ENCODE measurements around the gene COPE. TPM values are rescaled to one million over a fixed set of nuclear protein-coding genes. Genes with fewer than 3 reads are reported as not detected.
A peak's percentile ranks its signal among the peaks of the same experiment; 100 is the strongest.

COPE gene
- total RNA-seq, 1 experiment from 2014 or later, result 221 TPM

GRCh38 chr19:18879579-18880373 lies 39.4 kb downstream of the COPE start:
- ChIA-PET CTCF (interaction anchor here (0.7 kb wide), 1 partner anchor 15 kb away, joined by 10 read pairs; no protein-coding TSS in a partner anchor), POLR2A (ENCODE audit: unreplicated experiment) (interaction anchor here (0.6 kb wide), 1 partner anchor 530 kb away, joined by 14 read pairs; no protein-coding TSS in a partner anchor)
- H3K9me3 ChIP-seq (ENCODE audit: insufficient read depth, low read depth), result no peaks in the 10 kb centered on the region
- H3K27ac ChIP-seq, result no peak overlapping the region
- no peak overlapping the region for H2AFZ ChIP-seq
- no peak overlapping the region for H3K4me2 ChIP-seq
- peak; percentile 33 to 73 for DNase-seq
- H3F3A ChIP-seq (ENCODE audit: insufficient read depth, low read depth), result peaks cover 46% of the 10 kb centered on the region
- TF ChIP-seq EZH2 (IDR thresholded peaks at IDR 0.05; ENCODE audit: low read depth) (no peak), CTCF (conservative IDR thresholded peaks at IDR 0.05) (no peak)
- H3K36me3 ChIP-seq (ENCODE audit: low read depth), result no peaks in the 10 kb centered on the region
- H3K27me3 ChIP-seq (ENCODE audit: insufficient read depth, low read depth), result no peaks in the 10 kb centered on the region
- H3K4me3 ChIP-seq, result no peak overlapping the region
- H3K9me2 ChIP-seq (ENCODE audit: insufficient read depth), result no peaks in the 10 kb centered on the region
- H3K4me1 ChIP-seq (replicated peaks; ENCODE audit: insufficient read depth), result no peaks in the 10 kb centered on the region
- intact Hi-C loops (cut with micrococcal nuclease; ENCODE audit: unreplicated experiment), result no loop called here
- no TSS peak for BruUV-seq (replicated peaks)
- no peaks in the 10 kb centered on the region for H3K79me2 ChIP-seq (ENCODE audit: low read depth)
- peaks cover 23% of the 10 kb centered on the region; the same call in 1 of the 2 replicates for H4K20me1 ChIP-seq (ENCODE audit: insufficient read depth)

GRCh38 chr19:18878858-18879578 lies 40.2 kb downstream of the COPE start:
- no peak overlapping the region for H3K4me3 ChIP-seq
- intact Hi-C loops (cut with micrococcal nuclease; ENCODE audit: unreplicated experiment), result no loop called here
- ChIA-PET POLR2A (ENCODE audit: unreplicated experiment) (no interaction called here), CTCF (no interaction called here)
- H3F3A ChIP-seq (ENCODE audit: insufficient read depth, low read depth), result peaks cover 53% of the 10 kb centered on the region
- no TSS peak for BruUV-seq (replicated peaks)
- no peak overlapping the region for H2AFZ ChIP-seq
- DNase-seq, result no peak
- no peaks in the 10 kb centered on the region for H3K79me2 ChIP-seq (ENCODE audit: low read depth)
- no peak overlapping the region for H3K27ac ChIP-seq
- TF ChIP-seq CTCF (conservative IDR thresholded peaks at IDR 0.05) (no peak), EZH2 (IDR thresholded peaks at IDR 0.05; ENCODE audit: low read depth) (no peak)
- H3K9me2 ChIP-seq (ENCODE audit: insufficient read depth), result no peaks in the 10 kb centered on the region
- no peaks in the 10 kb centered on the region for H3K36me3 ChIP-seq (ENCODE audit: low read depth)
- no peak overlapping the region for H3K4me2 ChIP-seq
- peaks cover 27% of the 10 kb centered on the region; the same call in 1 of the 2 replicates for H4K20me1 ChIP-seq (ENCODE audit: insufficient read depth)
- H3K9me3 ChIP-seq (ENCODE audit: insufficient read depth, low read depth), result no peaks in the 10 kb centered on the region
- H3K4me1 ChIP-seq (replicated peaks; ENCODE audit: insufficient read depth), result no peaks in the 10 kb centered on the region
- H3K27me3 ChIP-seq (ENCODE audit: insufficient read depth, low read depth), result no peaks in the 10 kb centered on the region

- DNase-seq, result no peak
- no peak overlapping the region for H2AFZ ChIP-seq
- no peaks in the 10 kb centered on the region for H3K36me3 ChIP-seq (ENCODE audit: low read depth)
- no peaks in the 10 kb centered on the region for H3K9me3 ChIP-seq (ENCODE audit: insufficient read depth, low read depth)
- BruUV-seq (replicated peaks), result no TSS peak
- H3K79me2 ChIP-seq (ENCODE audit: low read depth), result no peaks in the 10 kb centered on the region
- ChIA-PET POLR2A (ENCODE audit: unreplicated experiment) (no interaction called here), CTCF (no interaction called here)
- H3K27me3 ChIP-seq (ENCODE audit: insufficient read depth, low read depth), result no peaks in the 10 kb centered on the region
- H3K4me3 ChIP-seq, result no peak overlapping the region
- H3K9me2 ChIP-seq (ENCODE audit: insufficient read depth), result no peaks in the 10 kb centered on the region
- H3K4me2 ChIP-seq, result no peak overlapping the region
- H3F3A ChIP-seq (ENCODE audit: insufficient read depth, low read depth), result peaks cover 61% of the 10 kb centered on the region
- intact Hi-C loops (cut with micrococcal nuclease; ENCODE audit: unreplicated experiment), result no loop called here
- TF ChIP-seq EZH2 (IDR thresholded peaks at IDR 0.05; ENCODE audit: low read depth), result no peak
- TF ChIP-seq CTCF (conservative IDR thresholded peaks at IDR 0.05), result no peak
- H3K27ac ChIP-seq, result no peak overlapping the region
- peaks cover 31% of the 10 kb centered on the region; the same call in 1 of the 2 replicates for H4K20me1 ChIP-seq (ENCODE audit: insufficient read depth)
- H3K4me1 ChIP-seq (replicated peaks; ENCODE audit: insufficient read depth), result no peaks in the 10 kb centered on the region
Measured at GRCh38 chr19:18878058-18878797, 41.0 kb downstream of the COPE start.

Data from PC-9 (cell line).